Transverse colon (tissue), 4 donors: ENCODE measurements around the gene CACNA1C. TPM values are rescaled to one million over a fixed set of nuclear protein-coding genes. Genes with fewer than 3 reads are reported as not detected.

Experiments
- DNase-seq: peaks from one replicate; pipeline ENCODE4 v3.0.0-alpha.2; 2019
- H3K27ac ChIP-seq, 4 donors: fragments of 200-600 bp; sonication (generic); 2 replicates each; pipeline ENCODE4 v1.5.1; 2016 to 2018; ENCODE audit warnings: inconsistent platforms in 4 of 4
- H3K27me3 ChIP-seq: fragments of 200-600 bp; sonication (generic); 2 replicates; pipeline ENCODE4 v1.5.1; 2017; ENCODE audit warnings: inconsistent platforms
- H3K36me3 ChIP-seq, 4 donors: fragments of 200-600 bp; sonication (generic); 2 replicates each; pipeline ENCODE4 v1.5.1; 2017 to 2019; ENCODE audit warnings: inconsistent platforms in 4 of 4
- H3K4me1 ChIP-seq, 4 donors: fragments of 200-600 bp; sonication (generic); 2 replicates each; pipeline ENCODE4 v1.5.1; 2017 to 2020; ENCODE audit warnings: inconsistent platforms in 4 of 4
- H3K4me3 ChIP-seq, 4 donors: fragments of 200-600 bp; sonication (generic); 1 replicate in 1 of 4; 2 replicates in 3 of 4; pipeline versions ENCODE4 v1.5.1 to v1.6.1; 2017 to 2019; ENCODE audit warnings: inconsistent platforms in 4 of 4
- H3K9me3 ChIP-seq, 2 donors: fragments of 200-600 bp; sonication (generic); 2 replicates each; pipeline ENCODE4 v1.5.1; 2017 to 2019; ENCODE audit warnings: inconsistent platforms in 2 of 2
- EP300 ChIP-seq: sonication (generic); formaldehyde crosslinking; IDR thresholded peaks from one replicate; pipeline ENCODE4 v1.6.1; 2017; ENCODE audit warnings: antibody characterized with exemption, low read depth
- POLR2A ChIP-seq: fragments of 450-650 bp; IDR thresholded peaks from one replicate; pipeline ENCODE4 v1.6.1; 2016; ENCODE audit warnings: antibody characterized with exemption, mild to moderate bottlenecking, moderate library complexity
- POLR2AphosphoS5 ChIP-seq, 3 donors: sonication (generic); formaldehyde crosslinking; IDR thresholded peaks; one replicate each; pipeline ENCODE4 v1.6.1; 2016; ENCODE audit warnings: antibody characterized with exemption in 3 of 3
- WGBS, 2 donors: methylation state at CpG; one replicate each; pipeline ENCODE4 v1.1.5; 2018; ENCODE audit warnings: low coverage in 1 of 2; 5-methylcytosine and 5-hydroxymethylcytosine counted together
- in situ Hi-C, 4 donors: fragments of 200-750 bp; cut with MboI; loops; one replicate each; pipeline versions ENCODE4 v1.15.0 to v1.15.1; 2017; ENCODE audit warnings: low sequenced_read_pairs in 3 of 4, low pct_ligation_motif_present in 1 of 4, low pct_unique_long_range_greater_than_20kb in 1 of 4
- intact Hi-C: fragments of 100-400 bp; cut with DNase I; formaldehyde crosslinking; loops from one replicate; pipeline ENCODE4 v1.15.1; 2023; ENCODE audit warnings: low total_unique reads
- total RNA-seq, 4 donors: library from RNA; depleted of rRNA; stranded (reverse); fragments of >200 nt; gene quantifications; one replicate each; pipeline ENCODE4 v1.1.0, GENCODE V29; 2016
- TF ChIP-seq, protein P1 (sequence below), 5 experiments: fragments of 200-600 bp in 3 of 5; fragments of 450-650 bp in 2 of 5; sonication (generic) in 3 of 5; IDR thresholded peaks; 1 replicate in 2 of 5; 2 replicates in 3 of 5; pipeline ENCODE4 v1.5.1; 2016 to 2017; ENCODE audit warnings: antibody characterized with exemption in 5 of 5, inconsistent platforms in 3 of 5, mild to moderate bottlenecking in 2 of 5, moderate library complexity in 1 of 5

Gene CACNA1C
- total RNA-seq, 4 donors from 2014 or later: 18.8 to 35.2 (median 24.8) TPM

DNA sequence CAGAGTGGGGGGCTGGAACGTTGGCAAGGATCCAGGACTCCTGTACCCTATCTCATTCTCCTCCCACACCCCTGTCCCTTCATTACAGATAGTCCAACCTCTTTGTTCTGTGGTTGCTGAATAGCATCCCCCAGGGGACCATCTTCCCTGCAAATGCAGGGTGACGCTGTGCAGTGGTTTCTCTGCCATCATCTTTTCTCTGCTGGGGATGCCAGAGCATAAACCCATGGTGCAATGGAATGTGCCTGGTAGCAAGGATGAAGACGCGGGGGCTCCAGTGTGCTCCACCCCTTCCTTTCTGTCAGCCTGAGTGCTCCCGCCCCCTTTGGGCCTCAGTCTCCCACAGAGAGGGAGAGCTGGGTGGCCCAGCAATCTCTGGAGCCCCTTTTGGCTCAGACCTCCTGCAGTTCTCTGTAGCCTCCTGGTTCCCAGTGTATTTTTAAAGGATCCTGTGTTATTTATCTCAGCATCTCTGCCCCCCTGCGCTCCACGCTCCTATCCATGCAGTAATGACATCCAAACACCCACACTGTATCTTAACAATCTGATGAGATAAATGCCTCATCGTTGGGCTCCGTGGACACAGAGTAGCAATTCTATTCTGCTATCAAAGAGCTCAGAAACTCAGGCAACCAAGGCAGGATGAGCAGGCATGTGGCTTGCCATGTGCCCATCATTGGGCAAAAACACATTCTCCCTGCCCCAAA, 212.8 kb downstream of the CACNA1C start:
- 72% methylated on average over 9 of the region's 9 CpGs; no CpG with 5 or more reads in 1 of the 2 donors for WGBS, 2 donors
- in situ Hi-C loops: loop anchor here in 1 of 4 donors (10.0 kb wide), 1 partner anchor 211 kb away; the partner anchor contains the start of gene CACNA1C

GRCh38 chr12:2266666-2267620, 214.2 kb downstream of the CACNA1C start:
- H3K27ac ChIP-seq: peak overlapping the region; percentile 70 to 84 (median 78)
- WGBS, 2 donors: 25 to 48% methylated on average over 7 to 13 of the region's 13 CpGs
- intact Hi-C loops: no loop called here

More for the DNA sequence above, 212.8 kb downstream of the CACNA1C start:
- Histone ChIP-seq H3K36me3 (no peaks in the 10 kb centered on the region), H3K27ac (peak overlapping the region; percentile 61 to 84 (median 74)), H3K4me3 (no peak overlapping the region), H3K27me3 (no peaks in the 10 kb centered on the region), H3K9me3 (no peaks in the 10 kb centered on the region), H3K4me1 (peaks cover 25 to 56% (median 44%) of the 10 kb centered on the region in 4 donors)
- DNase-seq: no peak
- TF ChIP-seq POLR2A (no peak), EP300 (no peak), POLR2AphosphoS5 (IDR thresholded peaks at IDR 0.05) (no peak)
- TF ChIP-seq, protein P1, sequence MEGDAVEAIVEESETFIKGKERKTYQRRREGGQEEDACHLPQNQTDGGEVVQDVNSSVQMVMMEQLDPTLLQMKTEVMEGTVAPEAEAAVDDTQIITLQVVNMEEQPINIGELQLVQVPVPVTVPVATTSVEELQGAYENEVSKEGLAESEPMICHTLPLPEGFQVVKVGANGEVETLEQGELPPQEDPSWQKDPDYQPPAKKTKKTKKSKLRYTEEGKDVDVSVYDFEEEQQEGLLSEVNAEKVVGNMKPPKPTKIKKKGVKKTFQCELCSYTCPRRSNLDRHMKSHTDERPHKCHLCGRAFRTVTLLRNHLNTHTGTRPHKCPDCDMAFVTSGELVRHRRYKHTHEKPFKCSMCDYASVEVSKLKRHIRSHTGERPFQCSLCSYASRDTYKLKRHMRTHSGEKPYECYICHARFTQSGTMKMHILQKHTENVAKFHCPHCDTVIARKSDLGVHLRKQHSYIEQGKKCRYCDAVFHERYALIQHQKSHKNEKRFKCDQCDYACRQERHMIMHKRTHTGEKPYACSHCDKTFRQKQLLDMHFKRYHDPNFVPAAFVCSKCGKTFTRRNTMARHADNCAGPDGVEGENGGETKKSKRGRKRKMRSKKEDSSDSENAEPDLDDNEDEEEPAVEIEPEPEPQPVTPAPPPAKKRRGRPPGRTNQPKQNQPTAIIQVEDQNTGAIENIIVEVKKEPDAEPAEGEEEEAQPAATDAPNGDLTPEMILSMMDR (IDR thresholded peaks at IDR 0.05): no peak
- intact Hi-C loops: no loop called here

DNA sequence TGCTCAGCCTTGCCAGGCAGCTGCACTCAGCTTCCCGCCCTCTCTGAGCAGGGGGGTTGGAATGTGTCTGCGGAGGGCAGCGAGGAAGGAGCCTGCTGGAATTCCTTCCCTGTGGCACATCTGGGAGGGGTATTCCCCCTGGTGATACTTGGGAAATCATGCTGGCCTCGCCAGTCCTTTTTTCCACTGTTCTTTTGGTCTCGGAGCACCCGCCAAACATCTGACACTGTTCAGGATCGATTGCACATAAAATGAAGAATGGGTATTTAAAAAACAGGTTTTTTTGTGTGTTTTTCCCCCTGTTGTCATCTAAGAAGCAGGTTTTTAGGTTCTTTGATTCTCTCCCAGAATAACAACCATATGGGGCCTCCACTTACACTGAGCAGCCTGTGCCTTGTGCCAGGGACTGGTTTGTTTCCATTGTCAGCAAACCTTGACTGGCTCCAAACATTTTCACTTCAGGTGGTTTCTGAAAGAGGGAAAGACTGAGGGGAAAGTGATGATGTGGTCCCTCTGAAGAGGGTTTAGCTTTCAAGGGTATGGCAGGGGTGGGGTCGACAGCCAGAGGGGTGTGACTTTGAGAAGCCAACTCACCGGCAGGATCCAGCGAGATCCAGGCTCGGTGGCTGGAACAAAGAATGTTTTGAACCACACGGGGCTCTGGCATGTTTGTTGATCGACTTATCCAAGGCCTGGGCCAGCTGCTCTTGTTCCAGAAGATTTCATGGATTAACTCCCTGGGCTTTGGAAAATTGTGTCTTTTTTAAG, 215.1 kb downstream of the CACNA1C start:
- no peak for DNase-seq
- H3K9me3 ChIP-seq: no peaks in the 10 kb centered on the region
- intact Hi-C loops: no loop called here
- peaks cover 25 to 56% (median 44%) of the 10 kb centered on the region in 4 donors for H3K4me1 ChIP-seq
- in situ Hi-C loops: loop anchor here in 1 of 4 donors (10.0 kb wide), 1 partner anchor 213 kb away; the partner anchor contains the start of gene CACNA1C
- WGBS, 2 donors: 38 to 64% methylated on average over 6 to 13 of the region's 13 CpGs
- no peaks in the 10 kb centered on the region for H3K27me3 ChIP-seq
- peak overlapping the region; percentile 70 to 84 (median 78) for H3K27ac ChIP-seq
- TF ChIP-seq EP300: no peak
- peak in 2 of 3 donors; percentile 4 to 27 for TF ChIP-seq POLR2AphosphoS5 (IDR thresholded peaks at IDR 0.05)
- no peak overlapping the region for H3K4me3 ChIP-seq
- H3K36me3 ChIP-seq: no peaks in the 10 kb centered on the region

More at GRCh38 chr12:2266666-2267620, 214.2 kb downstream of the CACNA1C start:
- Histone ChIP-seq H3K9me3 (no peaks in the 10 kb centered on the region), H3K36me3 (no peaks in the 10 kb centered on the region), H3K4me3 (no peak overlapping the region), H3K27me3 (no peaks in the 10 kb centered on the region), H3K4me1 (peaks cover 25 to 56% (median 44%) of the 10 kb centered on the region in 4 donors)
- TF ChIP-seq EP300: no peak
- TF ChIP-seq POLR2A: no peak
- TF ChIP-seq POLR2AphosphoS5 (IDR thresholded peaks at IDR 0.05): no peak
- in situ Hi-C loops: loop anchor here in 1 of 4 donors (10.0 kb wide), 1 partner anchor 212 kb away; the partner anchor contains the start of gene CACNA1C
- DNase-seq: peak; percentile 34

- no peaks in the 10 kb centered on the region for H3K9me3 ChIP-seq
- 66 to 72% methylated on average over 4 to 18 of the region's 18 CpGs for WGBS, 2 donors
- no peak overlapping the region for H3K4me3 ChIP-seq
- in situ Hi-C loops (loop anchor here in 1 of 4 donors (10.0 kb wide), 1 partner anchor 214 kb away; the partner anchor contains the start of gene CACNA1C), intact Hi-C loops (no loop called here)
- DNase-seq: no peak
- TF ChIP-seq POLR2AphosphoS5 (IDR thresholded peaks at IDR 0.05): peak in 1 of 3 donors; percentile 8
- TF ChIP-seq EP300: no peak
- TF ChIP-seq, protein P1 (IDR thresholded peaks at IDR 0.05): no peak
- no peaks in the 10 kb centered on the region for H3K27me3 ChIP-seq
- H3K36me3 ChIP-seq: no peaks in the 10 kb centered on the region
- peaks cover 25 to 56% (median 44%) of the 10 kb centered on the region in 4 donors for H3K4me1 ChIP-seq
- H3K27ac ChIP-seq: peak overlapping the region; percentile 70 to 84 (median 78)
Observed at GRCh38 chr12:2268471-2269286, 215.9 kb downstream of the CACNA1C start.
